ENCODE results near the gene RSPH4A.

- no peak for TF ChIP-seq CTCF (IDR thresholded peaks at IDR 0.05 in 4 of 5, conservative IDR thresholded peaks at IDR 0.05 in 1 of 5)
- no peak for TF ChIP-seq POLR2A (IDR thresholded peaks at IDR 0.05)
Measured at GRCh38 chr6:116633685-116634084, 17.4 kb downstream of the RSPH4A start.
